Smooth muscle cell of bladder (primary cell): Measurements from ENCODE around the gene TRAF6. TPM values are rescaled to one million over a fixed set of nuclear protein-coding genes. Genes with fewer than 3 reads are reported as not detected.

Experiments
- total RNA-seq: library from RNA; depleted of rRNA; stranded (reverse); fragments of >200 nt; gene quantifications from 2 replicates; pipeline ENCODE4 v1.2.3, GENCODE V29; 2014

Gene TRAF6
- total RNA-seq = 3.4 and 4.7 TPM in 2 replicates

GRCh38 chr11:36509694-36510593 lies at the start of gene TRAF6:
TRAF6 (minus strand) TSS chr11:36510272; CDS start chr11:36501515, 8,757 bp downstream.

Other genes starting within 250 kb of the TRAF6 start
- gene COMMD9, start 220.8 kb downstream of the TRAF6 start, total RNA-seq = 17.5 and 22.6 TPM in 2 replicates
- 1.3 and 6.3 TPM in 2 replicates for gene PRR5L, start 214.0 kb downstream of the TRAF6 start, total RNA-seq
- 0.14 and 0.18 TPM in 2 replicates for gene RAG1, start 57.7 kb upstream of the TRAF6 start, total RNA-seq
- gene IFTAP, start 84.2 kb upstream of the TRAF6 start, total RNA-seq = 30.3 and 40.9 TPM in 2 replicates
- gene RAG2, start 88.0 kb upstream of the TRAF6 start, total RNA-seq = not detected in 2 replicates